ENCODE measurements around the gene EFNB2.

EFNB2 gene

DNA sequence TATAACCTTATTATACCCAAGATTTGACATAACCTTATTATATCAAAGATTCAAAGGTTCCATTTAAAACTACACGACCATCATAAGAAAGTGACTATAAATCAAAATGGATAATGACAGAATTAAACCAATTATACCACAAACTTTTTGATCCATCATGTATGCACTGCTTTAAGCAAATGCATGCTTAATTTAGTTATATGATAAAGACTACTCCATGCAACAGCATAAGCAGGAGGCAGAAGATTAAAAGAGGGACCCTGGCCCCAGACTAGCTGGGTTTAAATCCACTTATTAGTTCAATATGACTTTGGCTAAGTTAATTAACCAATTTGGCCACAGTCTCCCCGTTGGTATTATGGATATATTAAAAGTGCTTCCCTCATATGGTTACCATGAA lies 11.4 kb downstream of the EFNB2 start:
- DNase-seq: no peak

DNA sequence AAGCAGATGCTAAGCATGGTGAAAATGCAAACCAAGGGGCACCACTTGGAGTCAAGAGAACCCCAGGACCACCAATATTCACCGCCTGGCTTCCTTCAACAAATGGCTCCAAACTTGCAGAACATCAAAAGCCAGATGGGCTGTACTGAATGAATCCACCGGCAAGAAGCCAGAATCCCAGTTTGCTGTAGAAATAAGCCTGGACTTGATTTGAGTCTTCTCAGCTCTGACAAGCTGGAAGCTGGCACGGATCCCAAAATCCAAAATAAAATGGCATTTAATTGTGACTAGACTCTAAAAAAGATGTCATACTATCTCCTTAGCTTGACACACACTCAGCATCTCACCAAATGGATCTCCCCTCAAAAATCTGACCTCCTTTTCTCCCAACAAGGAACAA lies 11.9 kb downstream of the EFNB2 start:
- DNase-seq: no peak

DNA sequence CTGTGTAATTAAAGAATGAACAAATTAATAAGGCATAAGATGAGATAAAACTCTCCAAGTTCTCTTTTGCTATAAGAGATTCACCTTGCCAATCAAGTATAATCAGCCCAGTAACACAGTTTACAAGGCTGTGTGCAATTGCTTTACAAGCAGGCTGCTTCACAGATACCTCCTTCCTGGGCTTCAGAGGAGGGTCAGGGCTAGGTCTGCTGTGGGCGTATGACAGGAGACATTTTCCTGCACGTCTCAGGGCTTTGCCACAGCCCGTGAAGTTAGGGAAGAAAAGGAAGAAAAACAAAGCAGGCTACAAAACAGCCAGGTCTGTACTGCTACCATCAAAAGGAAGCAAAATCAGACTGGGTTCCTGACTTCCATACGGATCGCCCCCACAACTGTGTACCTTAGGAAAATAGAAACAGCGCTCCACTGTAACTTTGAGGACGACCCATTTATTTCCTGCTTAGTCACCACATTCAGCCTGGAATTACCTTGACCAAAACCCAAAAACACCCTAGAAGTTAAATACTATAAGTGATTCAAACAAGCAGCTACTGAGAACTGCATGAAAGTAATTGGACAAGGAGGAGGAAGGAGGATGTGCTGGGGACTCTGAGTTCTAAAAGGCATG lies 12.4 kb downstream of the EFNB2 start:
- no peak for DNase-seq

DNA sequence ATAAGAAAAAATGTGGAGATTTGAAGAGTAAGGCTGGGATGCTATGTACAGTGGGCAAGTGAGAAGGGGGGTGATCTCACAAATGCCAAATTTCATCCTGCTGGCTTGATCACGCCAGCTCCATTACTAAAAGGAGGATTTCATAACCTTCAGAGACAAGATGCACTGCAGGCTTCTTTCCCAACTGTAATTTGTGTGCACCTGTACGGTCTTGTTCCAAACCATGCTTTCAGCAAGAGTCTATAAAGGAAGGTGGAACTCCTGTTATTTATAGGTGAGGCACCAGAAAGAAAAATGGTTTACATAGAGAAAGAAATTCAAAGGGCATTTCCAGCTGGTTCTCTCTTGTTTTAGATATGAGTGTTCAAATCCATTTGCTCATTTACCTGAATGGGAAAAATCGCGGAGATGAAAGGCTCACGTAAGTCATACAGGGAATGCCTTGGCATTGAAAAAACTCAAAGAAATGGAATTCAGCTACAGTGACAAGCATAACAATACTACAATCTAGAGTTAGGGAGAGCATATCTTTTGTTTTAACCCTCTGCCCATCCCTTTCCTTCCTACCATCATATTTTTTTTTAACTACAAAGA lies 13.3 kb downstream of the EFNB2 start:
- DNase-seq: no peak

GRCh38 chr13:106521095-106521799 lies 14.2 kb downstream of the EFNB2 start:
- DNase-seq: no peak

- DNase-seq: no peak
Measured at GRCh38 chr13:106520251-106521054, 15.0 kb downstream of the EFNB2 start.

- no peak for DNase-seq
Measured at GRCh38 chr13:106518512-106518911, 16.9 kb downstream of the EFNB2 start.

GRCh38 chr13:106517109-106517847 lies 18.2 kb downstream of the EFNB2 start:
- DNase-seq: no peak

DNA sequence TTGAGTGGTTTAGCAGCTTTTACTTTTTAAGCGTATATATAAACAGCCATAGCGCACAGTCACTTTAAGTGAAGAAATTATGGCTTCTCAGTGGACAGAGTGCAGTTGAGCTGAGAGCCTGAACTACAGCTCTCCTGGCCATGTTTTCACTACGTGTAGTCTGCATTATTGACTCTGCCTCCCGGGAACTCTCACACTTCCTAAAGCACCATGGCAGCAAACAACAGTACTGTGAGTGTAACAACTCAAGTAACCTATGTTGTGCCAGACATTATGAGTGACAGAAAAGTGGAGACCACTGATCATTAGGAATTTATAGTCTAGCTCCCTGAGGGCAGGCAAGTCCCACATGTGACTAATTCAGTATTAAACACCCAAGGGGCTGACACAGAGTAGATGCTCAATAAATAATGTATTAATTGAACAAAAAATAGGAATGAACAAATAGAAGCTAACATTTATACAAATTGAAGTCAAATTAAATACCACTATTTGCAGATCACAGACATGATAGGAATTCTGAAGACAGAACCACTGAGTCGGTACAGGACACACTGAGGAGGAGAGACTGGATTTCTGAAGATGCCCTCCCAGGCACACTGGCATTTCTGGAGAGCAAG lies 19.7 kb downstream of the EFNB2 start:
- no peak for DNase-seq

DNA sequence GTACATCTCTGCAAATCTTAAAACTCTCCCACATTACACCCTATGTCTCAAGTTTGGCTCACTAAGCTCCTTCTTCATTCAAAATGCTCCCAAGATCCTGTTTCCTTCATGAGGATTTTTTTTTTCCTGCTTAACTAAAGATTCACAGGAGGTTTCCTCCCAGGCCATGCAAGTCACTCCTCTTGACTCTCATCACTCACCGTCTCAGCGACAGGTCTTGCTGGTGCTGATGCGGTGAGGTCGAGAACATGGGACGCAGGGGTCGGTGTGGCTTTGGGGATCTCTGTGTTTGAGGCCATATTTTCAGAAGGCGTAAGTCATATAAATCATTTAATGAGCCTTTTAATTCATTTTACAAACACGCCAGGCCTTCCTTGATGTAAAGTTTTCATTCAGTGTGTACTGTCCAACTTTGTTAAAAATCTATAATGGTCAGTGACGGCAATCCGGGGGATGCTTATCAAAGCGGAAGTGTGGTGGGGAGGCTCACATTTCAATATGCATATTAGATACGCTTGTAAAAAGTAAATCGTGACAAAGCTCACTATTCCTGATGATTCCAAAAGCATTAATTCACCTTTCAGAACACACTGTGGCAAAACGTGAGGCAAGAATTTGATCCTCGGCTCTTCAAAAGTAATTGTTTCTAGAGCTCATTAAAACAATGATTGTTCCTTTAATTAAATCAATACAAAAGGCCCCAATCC lies 20.4 kb downstream of the EFNB2 start:
- DNase-seq: no peak

DNA sequence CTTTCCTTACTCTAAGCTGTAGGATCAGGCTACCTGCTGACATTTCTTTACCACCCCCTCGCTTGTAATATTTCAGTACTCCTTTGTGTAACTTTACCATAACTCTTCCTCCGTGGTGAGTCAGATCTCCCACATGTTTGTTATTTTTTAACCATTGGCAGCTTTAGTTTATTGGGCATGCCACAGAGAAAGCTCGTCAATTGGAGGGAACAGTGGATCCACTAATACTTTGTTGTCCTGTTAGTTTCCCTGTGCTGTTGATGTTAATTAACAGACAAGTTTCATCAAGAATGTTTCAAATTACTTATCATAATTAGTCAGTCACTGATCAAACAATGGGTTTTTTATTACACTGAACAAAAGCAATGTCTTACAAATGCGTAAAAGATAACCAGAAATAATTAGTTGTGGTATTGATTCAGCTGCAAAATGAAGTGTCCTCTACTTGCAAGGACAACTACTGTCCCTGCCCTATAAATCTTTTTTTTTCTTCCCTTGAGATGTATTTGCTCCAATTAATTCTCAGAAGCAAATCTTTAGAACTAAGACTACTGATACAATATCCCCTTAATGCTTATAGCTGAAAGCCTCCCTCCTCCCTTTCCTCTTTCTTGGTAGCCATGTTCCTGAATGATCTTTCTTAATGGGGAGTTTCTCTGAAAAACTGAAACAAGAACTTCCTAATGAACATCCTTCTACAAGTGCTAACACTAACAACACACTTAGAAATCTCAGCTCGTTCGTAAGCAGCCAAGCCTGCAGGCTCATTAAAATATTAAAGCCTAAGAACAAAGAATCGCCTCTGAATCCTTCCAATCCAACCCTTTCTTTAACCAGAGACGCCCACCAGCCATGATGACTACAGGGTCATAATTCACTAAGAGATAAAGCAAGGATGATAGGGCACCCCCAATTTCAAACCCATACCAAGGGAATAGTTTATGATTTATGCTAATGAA lies 22.2 kb downstream of the EFNB2 start:
- DNase-seq: no peak

- no peak for DNase-seq
Measured at GRCh38 chr13:106507560-106508274, 27.7 kb downstream of the EFNB2 start.

- DNase-seq: no peak
Measured at GRCh38 chr13:106506286-106506685, 29.2 kb downstream of the EFNB2 start.

DNA sequence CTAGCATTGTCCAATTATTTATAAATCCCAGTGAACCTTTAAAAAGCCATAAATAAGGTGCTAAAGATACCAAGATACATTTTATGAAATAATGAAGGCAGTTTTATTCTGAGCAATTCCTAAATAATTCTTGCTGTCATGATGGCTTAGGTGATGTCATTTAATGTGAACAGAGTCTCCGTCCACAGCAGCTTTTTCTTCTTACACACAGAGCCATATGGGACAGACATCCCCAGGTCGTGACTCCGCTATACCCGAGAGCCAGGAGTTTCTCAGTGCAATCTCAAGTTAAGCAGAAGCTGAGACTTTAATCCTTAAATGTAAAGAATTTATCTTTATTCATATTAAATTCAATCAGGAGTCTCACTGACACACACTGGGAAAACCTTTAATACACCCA lies 29.7 kb downstream of the EFNB2 start:
- DNase-seq: no peak

DNA sequence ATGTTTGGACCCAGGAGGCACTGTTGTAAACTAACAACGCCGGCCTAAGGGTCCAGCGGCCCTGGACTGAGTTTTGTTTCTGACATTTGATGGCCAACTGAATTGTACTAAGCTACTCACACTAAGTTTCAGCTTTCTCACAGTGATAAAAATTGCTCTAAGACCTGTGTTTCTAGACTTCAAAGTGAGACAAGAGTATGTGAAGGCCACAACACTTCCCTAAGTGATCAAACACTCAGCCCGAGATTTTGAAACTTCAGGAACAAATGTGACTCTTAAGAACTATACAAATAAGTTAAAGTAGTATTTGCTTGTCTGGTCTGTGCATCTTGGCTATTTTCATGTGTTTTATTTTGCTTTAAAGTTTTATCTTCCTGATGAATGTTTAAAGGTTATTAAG lies 30.2 kb downstream of the EFNB2 start:
- no peak for DNase-seq

DNA sequence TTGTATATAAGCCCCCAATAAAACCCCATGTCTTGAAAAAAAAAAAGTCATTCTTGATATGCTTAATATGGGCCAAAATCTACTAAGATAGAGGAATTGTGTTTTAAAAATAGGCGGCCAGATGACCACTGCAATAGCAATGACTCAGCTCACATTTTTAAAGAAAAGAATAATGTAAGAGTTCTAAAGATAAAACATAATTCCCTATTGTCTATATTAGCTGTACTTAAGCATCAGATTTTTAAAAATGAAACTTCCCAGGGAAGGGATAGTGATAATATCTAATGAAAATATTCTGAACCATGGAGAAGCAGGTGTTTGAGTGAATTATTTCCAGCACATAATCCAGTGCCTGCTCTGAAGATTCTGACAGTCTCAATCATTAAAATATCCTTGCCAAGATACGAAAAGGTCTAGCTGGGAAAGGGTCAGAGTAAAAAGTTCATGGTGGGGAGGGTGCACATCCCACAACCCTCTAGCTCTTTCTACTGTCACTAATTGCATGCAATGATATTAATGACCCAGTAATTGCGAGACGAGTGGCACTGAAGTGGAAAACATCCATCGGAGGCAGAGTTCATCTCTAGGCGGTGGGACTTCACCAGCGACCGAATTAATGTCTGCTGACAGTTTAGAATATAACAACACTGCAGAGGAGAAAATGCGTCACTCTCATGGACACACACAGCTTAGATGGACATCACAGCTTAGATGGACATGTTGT lies 31.6 kb downstream of the EFNB2 start:
- DNase-seq: no peak

DNA sequence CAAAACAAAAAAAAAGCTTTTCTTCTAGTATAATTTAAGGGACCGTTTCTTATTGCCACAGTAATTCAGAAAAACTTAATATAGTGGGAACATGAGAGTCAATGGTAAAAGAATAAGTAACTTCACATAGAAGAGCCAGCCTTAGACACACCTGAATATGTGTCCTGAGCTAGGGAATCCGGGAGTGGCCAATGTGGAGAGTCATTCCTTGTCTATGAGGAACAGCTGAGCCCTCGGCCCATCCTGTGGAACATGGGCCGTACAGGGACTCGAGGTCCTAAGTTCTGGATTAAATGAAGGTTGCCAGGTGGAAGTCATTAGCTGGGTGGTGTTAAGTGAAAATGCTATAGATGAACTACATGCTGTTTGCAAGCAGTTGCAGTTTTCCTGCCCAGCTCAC lies 32.2 kb downstream of the EFNB2 start:
- DNase-seq: no peak

- no peak for DNase-seq
Measured at GRCh38 chr13:106500445-106500844, 35.0 kb downstream of the EFNB2 start.

DNA sequence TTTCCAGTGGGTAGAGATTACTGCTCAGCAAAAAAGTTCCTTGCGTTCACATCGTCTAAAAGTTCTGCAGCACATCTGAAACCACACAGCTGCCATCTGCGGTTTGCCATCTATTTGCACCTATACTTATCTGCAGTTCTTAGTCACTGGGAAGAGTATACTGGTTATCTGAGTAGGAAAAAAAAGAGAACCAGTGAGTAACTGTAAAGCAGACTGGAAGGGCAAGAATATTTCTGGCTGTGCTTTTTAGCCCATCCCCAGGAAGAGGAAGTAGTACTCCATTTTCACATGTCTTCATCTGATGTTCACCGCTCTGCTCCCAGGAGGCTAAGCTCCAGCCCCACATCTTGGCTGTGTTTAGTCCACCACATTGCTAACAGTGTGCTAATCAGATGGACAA lies 35.6 kb downstream of the EFNB2 start:
- DNase-seq: no peak
